OCI-LY1 (cell line): ENCODE data around the gene GPATCH8.

Experiments
- H2AFZ ChIP-seq: fragments of 200-600 bp; sonication (generic), shearing (Covaris generic); 2 replicates; pipeline ENCODE4 v1.6.0; 2014; ENCODE audit warnings: antibody characterized with exemption, mild to moderate bottlenecking, low read length
- H3F3A ChIP-seq: fragments of 200-600 bp; sonication (generic), shearing (Covaris generic); 2 replicates; pipeline ENCODE4 v1.6.0; 2014; ENCODE audit warnings: mild to moderate bottlenecking, antibody characterized with exemption, low read length, moderate library complexity; ENCODE audit not compliant: insufficient read depth
- H3K27ac ChIP-seq: fragments of 200-600 bp; sonication (generic); 2 replicates; pipeline ENCODE4 v1.5.1; 2014; ENCODE audit warnings: low read length, mixed run types, mild to moderate bottlenecking, low read depth; ENCODE audit not compliant: poor library complexity, severe bottlenecking
- H3K27me3 ChIP-seq: fragments of 200-600 bp; sonication (generic); 2 replicates; pipeline ENCODE4 v1.6.0; 2014; ENCODE audit warnings: antibody characterized with exemption, mild to moderate bottlenecking, low read length, moderate library complexity; ENCODE audit not compliant: insufficient read depth
- H3K36me3 ChIP-seq: fragments of 200-600 bp; sonication (generic); 2 replicates; pipeline ENCODE4 v1.6.1; 2014; ENCODE audit warnings: mild to moderate bottlenecking, antibody characterized with exemption, low read length, moderate library complexity, mixed read lengths; ENCODE audit not compliant: insufficient read depth
- H3K4me1 ChIP-seq: fragments of 200-600 bp; sonication (generic); 2 replicates; pipeline ENCODE4 v1.5.1; 2014; ENCODE audit warnings: mild to moderate bottlenecking, low read length, moderate library complexity; ENCODE audit not compliant: insufficient read depth, severe bottlenecking
- H3K4me2 ChIP-seq: fragments of 200-600 bp; sonication (generic), shearing (Covaris generic); 2 replicates; pipeline ENCODE4 v1.6.1; 2014; ENCODE audit warnings: low read length
- H3K4me3 ChIP-seq: fragments of 200-600 bp; sonication (generic); 2 replicates; pipeline ENCODE4 v1.5.1; 2014; ENCODE audit warnings: low read length, low read depth, mild to moderate bottlenecking, mixed read lengths; ENCODE audit not compliant: poor library complexity, severe bottlenecking
- H3K79me2 ChIP-seq: fragments of 200-600 bp; shearing (Covaris generic); 2 replicates; pipeline ENCODE4 v1.6.1; 2016; ENCODE audit warnings: mixed run types, low read length, mixed read lengths; ENCODE audit not compliant: insufficient read depth
- H3K9ac ChIP-seq: fragments of 200-600 bp; sonication (generic), shearing (Covaris generic); 2 replicates; pipeline ENCODE4 v1.6.1; 2014; ENCODE audit warnings: mild to moderate bottlenecking, low read length, mixed read lengths
- H3K9me2 ChIP-seq: fragments of 200-600 bp; sonication (generic), shearing (Covaris generic); 2 replicates; pipeline ENCODE4 v1.6.1; 2014; ENCODE audit warnings: low read depth, mild to moderate bottlenecking, low read length, mixed read lengths
- H3K9me3 ChIP-seq: fragments of 200-600 bp; shearing (Covaris generic); 2 replicates; pipeline ENCODE4 v1.6.1; 2014; ENCODE audit warnings: low read length, mixed read lengths
- H4K20me1 ChIP-seq: fragments of 200-600 bp; sonication (generic), shearing (Covaris generic); 2 replicates; pipeline ENCODE4 v1.6.0; 2016; ENCODE audit warnings: mild to moderate bottlenecking, low read length; ENCODE audit not compliant: insufficient read depth
- CTCF ChIP-seq: fragments of 200-600 bp; sonication (generic), shearing (Covaris generic); IDR thresholded peaks from 2 replicates; pipeline ENCODE4 v1.5.1; 2017; ENCODE audit warnings: mild to moderate bottlenecking, antibody characterized with exemption, low read length, moderate library complexity, mixed read lengths
- EZH2 ChIP-seq: fragments of 200-600 bp; sonication (generic), shearing (Covaris generic); IDR thresholded peaks from 2 replicates; pipeline ENCODE4 v1.8.0; 2017; ENCODE audit warnings: borderline replicate concordance, mixed run types, mild to moderate bottlenecking, antibody characterized with exemption, low read length, moderate library complexity, mixed read lengths

GPATCH8 gene

DNA sequence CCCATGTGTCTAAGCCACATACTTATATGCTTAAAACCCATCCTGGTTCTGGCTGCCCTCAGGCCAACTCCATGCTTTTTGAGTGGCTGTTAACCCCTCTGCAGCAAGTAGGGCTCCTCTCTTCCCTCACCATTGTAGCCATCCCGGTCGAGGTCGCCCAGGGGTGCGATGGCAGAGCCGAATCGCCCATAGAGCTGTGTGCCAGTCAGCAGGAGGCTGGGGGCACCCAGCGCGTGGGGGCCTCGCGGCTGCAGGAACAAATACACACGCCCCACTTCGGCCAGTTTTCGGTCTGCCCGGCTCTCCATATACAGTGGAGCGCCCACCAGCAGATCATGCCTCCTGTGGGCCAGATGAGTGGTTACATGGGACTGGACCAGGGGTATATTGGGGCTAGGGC, 119.8 kb downstream of the GPATCH8 start:
- Histone ChIP-seq H3K9ac (no peak overlapping the region), H3K79me2 (no peaks in the 10 kb centered on the region), H3F3A (no peaks in the 10 kb centered on the region), H4K20me1 (no peaks in the 10 kb centered on the region), H3K9me2 (no peaks in the 10 kb centered on the region), H3K4me1 (peaks cover 8% of the 10 kb centered on the region), H3K4me3 (no peak overlapping the region), H3K9me3 (no peaks in the 10 kb centered on the region), H3K27me3 (peaks cover 4% of the 10 kb centered on the region; the same call in 1 of the 2 replicates), H2AFZ (no peak overlapping the region), H3K36me3 (no peaks in the 10 kb centered on the region), H3K27ac (no peak overlapping the region), H3K4me2 (no peak overlapping the region)
- TF ChIP-seq CTCF (no peak), EZH2 (no peak)

- H3K27me3 ChIP-seq: peaks cover 4% of the 10 kb centered on the region; the same call in 1 of the 2 replicates
- H3K4me1 ChIP-seq: peaks cover 8% of the 10 kb centered on the region
- H3K9me2 ChIP-seq: no peaks in the 10 kb centered on the region
- no peaks in the 10 kb centered on the region for H4K20me1 ChIP-seq
- no peaks in the 10 kb centered on the region for H3K79me2 ChIP-seq
- no peaks in the 10 kb centered on the region for H3F3A ChIP-seq
- H3K4me2 ChIP-seq: no peak overlapping the region
- no peaks in the 10 kb centered on the region for H3K9me3 ChIP-seq
- TF ChIP-seq CTCF (no peak), EZH2 (no peak)
- no peaks in the 10 kb centered on the region for H3K36me3 ChIP-seq
- no peak overlapping the region for H3K9ac ChIP-seq
- no peak overlapping the region for H3K4me3 ChIP-seq
- no peak overlapping the region for H3K27ac ChIP-seq
- no peak overlapping the region for H2AFZ ChIP-seq
These were observed 120.3 kb downstream of the GPATCH8 start for GRCh38 chr17:44382917-44383316.

DNA sequence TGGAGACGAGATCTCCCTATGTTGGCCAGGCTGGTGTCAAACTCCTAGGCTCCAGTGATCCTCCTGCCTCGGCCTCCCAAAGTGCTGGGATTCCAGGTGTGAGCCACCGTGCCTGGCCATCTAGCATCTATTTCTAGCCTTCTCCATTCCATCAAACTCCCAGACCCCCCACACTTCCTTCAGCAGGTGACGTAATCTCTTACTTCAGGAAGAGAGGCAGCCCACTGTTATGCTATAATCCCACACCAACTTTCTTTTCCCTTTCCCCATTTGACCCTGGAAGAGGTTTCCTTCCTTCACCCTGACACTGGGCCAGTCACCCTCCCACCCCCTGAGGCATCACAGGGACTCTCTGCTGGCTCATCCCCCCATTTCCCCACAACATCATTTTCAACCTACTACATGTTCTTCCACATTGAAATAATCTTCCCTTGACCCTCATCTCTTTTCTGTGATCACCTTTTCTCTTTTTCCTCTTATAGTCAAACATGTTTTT, 121.3 kb downstream of the GPATCH8 start:
- Histone ChIP-seq H3K4me1 (peaks cover 8% of the 10 kb centered on the region), H3K9me3 (no peaks in the 10 kb centered on the region), H3K4me3 (no peak overlapping the region), H3F3A (no peaks in the 10 kb centered on the region), H3K9ac (no peak overlapping the region), H3K79me2 (no peaks in the 10 kb centered on the region), H3K9me2 (no peaks in the 10 kb centered on the region), H3K36me3 (no peaks in the 10 kb centered on the region), H3K4me2 (no peak overlapping the region), H2AFZ (no peak overlapping the region), H3K27me3 (peaks cover 4% of the 10 kb centered on the region; the same call in 1 of the 2 replicates), H3K27ac (no peak overlapping the region), H4K20me1 (no peaks in the 10 kb centered on the region)
- TF ChIP-seq CTCF (no peak), EZH2 (no peak)
